WTC11 (cell line): ENCODE data around the gene TNFSF9.

Experiments
- CREM ChIP-seq: sonication (generic); formaldehyde crosslinking; IDR thresholded peaks from 2 replicates; pipeline ENCODE4 v1.8.1; 2022; ENCODE audit warnings: mild to moderate bottlenecking, missing genetic modification reagents, moderate library complexity
- CTCF ChIP-seq: fragments of 200-600 bp; IDR thresholded peaks from 2 replicates; pipeline ENCODE4 v1.8.0; 2022; ENCODE audit warnings: antibody characterized with exemption
- ESRRA ChIP-seq: sonication (generic); formaldehyde crosslinking; IDR thresholded peaks from 2 replicates; pipeline ENCODE4 v1.8.1; 2022; ENCODE audit warnings: mild to moderate bottlenecking, missing genetic modification reagents, borderline replicate concordance
- JUN ChIP-seq: sonication (generic); formaldehyde crosslinking; IDR thresholded peaks from 2 replicates; pipeline ENCODE4 v1.8.0; 2023; ENCODE audit warnings: mild to moderate bottlenecking, missing genetic modification reagents
- MAX ChIP-seq: sonication (generic); formaldehyde crosslinking; IDR thresholded peaks from 2 replicates; pipeline ENCODE4 v1.8.0; 2022; ENCODE audit warnings: mild to moderate bottlenecking, missing genetic modification reagents
- MLX ChIP-seq: sonication (generic); formaldehyde crosslinking; IDR thresholded peaks from 2 replicates; pipeline ENCODE4 v1.8.1; 2023; ENCODE audit warnings: mild to moderate bottlenecking, missing genetic modification reagents, moderate library complexity
- NFE2L1 ChIP-seq: sonication (generic); formaldehyde crosslinking; IDR thresholded peaks from 2 replicates; pipeline ENCODE4 v1.8.1; 2023; ENCODE audit warnings: missing genetic modification reagents
- PREB ChIP-seq: sonication (generic); formaldehyde crosslinking; IDR thresholded peaks from 2 replicates; pipeline ENCODE4 v1.8.1; 2022; ENCODE audit warnings: mild to moderate bottlenecking, missing genetic modification reagents, moderate library complexity, borderline replicate concordance
- PRRX2 ChIP-seq: fragments of 250-450 bp; sonication (Bioruptor Pico); IDR thresholded peaks from 2 replicates; pipeline ENCODE4 v1.8.0; 2021; ENCODE audit warnings: mild to moderate bottlenecking
- SP1 ChIP-seq: sonication (generic); formaldehyde crosslinking; conservative IDR thresholded peaks from 2 replicates; pipeline ENCODE4 v1.8.1; 2022; ENCODE audit warnings: missing genetic modification reagents
- ZSCAN18 ChIP-seq: fragments of 250-450 bp; sonication (Bioruptor Pico); IDR thresholded peaks from 2 replicates; pipeline ENCODE4 v2.1.2; 2022; ENCODE audit warnings: mild to moderate bottlenecking, moderate library complexity

GRCh38 chr19:6531956-6532243 lies 1.1 kb downstream of the TNFSF9 start:
- no peak for TF ChIP-seq CTCF
- TF ChIP-seq MLX (CRISPR knock-in tag), result no peak
- no peak for TF ChIP-seq JUN (CRISPR knock-in tag)
- no peak for TF ChIP-seq PRRX2 (CRISPR knock-in tag)
- TF ChIP-seq ESRRA, result no peak
- TF ChIP-seq ZSCAN18 (CRISPR knock-in tag), result no peak
- no peak for TF ChIP-seq CREM (CRISPR knock-in tag)
- no peak for TF ChIP-seq NFE2L1
- TF ChIP-seq PREB, result no peak
- TF ChIP-seq SP1 (CRISPR knock-in tag), result no peak
- TF ChIP-seq MAX (CRISPR knock-in tag), result no peak
